ENCODE measurements around the gene TMEM223. TPM values are rescaled to one million over a fixed set of nuclear protein-coding genes. Genes with fewer than 3 reads are reported as not detected.

TMEM223 gene
- total RNA-seq, 1 experiment from 2014 or later = 22.2 TPM

- Histone ChIP-seq H3K56ac (ENCODE audit: insufficient read length, low read depth, low read length) (no peak overlapping the region), H3T11ph (ENCODE audit: low read length) (no peak overlapping the region), H3K27me3 (ENCODE audit: insufficient read depth, low read length) (no peaks in the 10 kb centered on the region), H4K8ac (replicated peaks; ENCODE audit: insufficient read length, low read depth, low read length) (no peak overlapping the region), H2BK5ac (ENCODE audit: insufficient read length, low read length) (no peak overlapping the region), H3K4me1 (ENCODE audit: insufficient read depth, low read length) (no peaks in the 10 kb centered on the region), H3K79me1 (ENCODE audit: insufficient read depth, low read depth, low read length, poor library complexity, severe bottlenecking) (no peaks in the 10 kb centered on the region), H3K9me3 (ENCODE audit: control insufficient read depth, low read depth, low read length) (no peaks in the 10 kb centered on the region), H2AK5ac (ENCODE audit: insufficient read length, low read length) (no peak overlapping the region), H2BK20ac (ENCODE audit: low read depth, low read length, poor library complexity, severe bottlenecking) (no peak overlapping the region), H3K4me2 (ENCODE audit: insufficient read depth, insufficient read length, low read length) (no peak overlapping the region), H3K9ac (ENCODE audit: extremely low read depth, insufficient read length, low read length) (no peak overlapping the region), H3K27ac (ENCODE audit: insufficient read length, low read depth, low read length) (no peak overlapping the region), H4K5ac (ENCODE audit: insufficient read length, low read depth, low read length) (no peak overlapping the region), H2BK12ac (ENCODE audit: insufficient read length, low read depth, low read length) (no peak overlapping the region), H3K23me2 (ENCODE audit: insufficient read length, low read depth, low read length, poor library complexity, severe bottlenecking) (peaks cover 3% of the 10 kb centered on the region), H3K4ac (ENCODE audit: low read depth, low read length) (no peak overlapping the region), H3K79me2 (ENCODE audit: insufficient read depth, low read length) (peaks cover 3% of the 10 kb centered on the region; the same call in 1 of the 2 replicates), H3K23ac (ENCODE audit: insufficient read length, low read depth, low read length) (no peak overlapping the region), H2AFZ (ENCODE audit: low read length) (no peak overlapping the region), H3K18ac (ENCODE audit: insufficient read length, low read depth, low read length) (no peak overlapping the region), H4K20me1 (ENCODE audit: control insufficient read depth, insufficient read depth, insufficient read length) (no peaks in the 10 kb centered on the region), H4K91ac (ENCODE audit: insufficient read length, low read depth, low read length) (no peak overlapping the region), H3K14ac (ENCODE audit: insufficient read depth, low read length) (no peak overlapping the region), H2BK15ac (ENCODE audit: low read depth, low read length) (no peak overlapping the region), H2BK120ac (ENCODE audit: low read depth, low read length, poor library complexity, severe bottlenecking) (no peak overlapping the region)
- Mint-ChIP-seq H3K4me3 (no peak overlapping the region; a peak in 1 of 5 replicates), H3K27ac (peak overlapping the region in 2 of 3 experiments; percentile 59 to 63; a peak in 2 of 7 replicates), H3K27me3 (ENCODE audit: low read depth) (no peaks in the 10 kb centered on the region), H3K4me1 (no peaks in the 10 kb centered on the region), H3K9me3 (no peaks in the 10 kb centered on the region), H3K36me3 (ENCODE audit: insufficient read depth in 1 of 3, low read depth in 3 of 3) (peaks cover 44 to 81% (median 68%) of the 10 kb centered on the region in 3 experiments)
- DNase-seq = no peak
- TF ChIP-seq CTCF (conservative IDR thresholded peaks at IDR 0.05) = no peak
- no CpG with 5 or more reads among the region's 3 CpGs for WGBS (ENCODE audit: extremely low coverage, insufficient read length, low lambda C conversion rate)
These were observed 13.4 kb downstream of the TMEM223 start for GRCh38 chr11:62778441-62778840.

Measured in H9 (cell line).